HepG2 (cell line): ENCODE data around the gene GALNT9. TPM values are rescaled to one million over a fixed set of nuclear protein-coding genes. Genes with fewer than 3 reads are reported as not detected.
"Not testable (repeated sequence)": the region's sequence is repeated elsewhere in the genome, so short reads cannot be mapped to it uniquely, and the experiment has no call there.

Source experiments
- ATAC-seq: fragments of 200-7000 bp; cut with Tn5 transposase; 3 replicates; pipeline ENCODE4 v1.9.1; 2020; ENCODE audit warnings: mild to moderate bottlenecking, moderate library complexity
- BruUV-seq: library from RNA; stranded (reverse); fragments of 400-500 nt; replicated peaks from 2 replicates; lab custom pipeline; 2021; lab: Mats Ljungman, UMichigan
- CTCF ChIA-PET: fragments of 300-600 bp; formaldehyde crosslinking; extraction: SDS; loops from one replicate; lab custom pipeline; 2021; ENCODE audit warnings: low total read pairs, inconsistent platforms, low intra/inter-chr PET ratio; lab: Yijun Ruan, JAX
- POLR2A ChIA-PET: fragments of 350-600 bp; sonication (Branson Sonifier 250); formaldehyde crosslinking; loops from one replicate; lab custom pipeline; 2020; ENCODE audit warnings: antibody characterized with exemption, inconsistent platforms; lab: Yijun Ruan, JAX
- DNase-seq: peaks from one replicate; pipeline ENCODE4 v3.0.0-alpha.2; 2015; ENCODE audit warnings: low spot score
- FAIRE-seq: peaks from 3 replicates; lab custom pipeline; 2011; peaks lifted over from hg19 to GRCh38; lab: Jason Lieb, UNC
- H2AFZ ChIP-seq: one replicate; pipeline ENCODE4 v1.6.1; 2011; ENCODE audit warnings: low read length, inconsistent platforms
- H3K27ac ChIP-seq: fragments of 300-600 bp; 3 replicates; pipeline ENCODE4 v1.8.0; 2011; ENCODE audit warnings: mixed run types, mild to moderate bottlenecking, mixed read lengths, low read length, inconsistent platforms; ENCODE audit not compliant: insufficient read depth; ENCODE audit errors: extremely low read length
- H3K27me3 ChIP-seq, 2 experiments: fragments of 200-600 bp in 1 of 2; 2 replicates in 1 of 2; 3 replicates in 1 of 2; pipeline versions ENCODE4 v1.6.0 to v1.8.0; 2011; ENCODE audit warnings: low read length in 2 of 2, mild to moderate bottlenecking in 2 of 2, moderate library complexity in 2 of 2, inconsistent platforms in 1 of 2; ENCODE audit not compliant: insufficient read depth in 2 of 2, control insufficient read depth in 1 of 2
- H3K36me3 ChIP-seq, 2 experiments: fragments of 200-600 bp in 1 of 2; replicated peaks in 1 of 2; 2 replicates in 1 of 2; 3 replicates in 1 of 2; pipeline versions ENCODE4 v1.5.1 to v1.8.0; 2011; ENCODE audit warnings: low read length in 2 of 2, inconsistent platforms in 1 of 2; ENCODE audit not compliant: insufficient read depth in 2 of 2, control insufficient read depth in 1 of 2
- H3K4me1 ChIP-seq: 2 replicates; pipeline ENCODE4 v1.5.1; 2012; ENCODE audit warnings: low read length, inconsistent platforms; ENCODE audit not compliant: insufficient read depth
- H3K4me2 ChIP-seq: 2 replicates; pipeline ENCODE4 v1.6.0; 2011; ENCODE audit warnings: low read depth, low read length, inconsistent platforms
- H3K4me3 ChIP-seq, 3 experiments: fragments of 200-600 bp in 1 of 3; sonication (generic), shearing (Covaris generic) in 1 of 3; replicated peaks in 1 of 3; 2 replicates each; pipeline ENCODE4 v1.5.1; 2011 to 2016; ENCODE audit warnings: low read length in 3 of 3, inconsistent platforms in 2 of 3, low read depth in 2 of 3, mild to moderate bottlenecking in 2 of 3, control low read depth in 1 of 3, mixed read lengths in 1 of 3; ENCODE audit not compliant: insufficient read depth in 1 of 3
- H3K79me2 ChIP-seq: one replicate; pipeline ENCODE4 v1.6.1; 2011; ENCODE audit warnings: low read length, inconsistent platforms; ENCODE audit not compliant: insufficient read depth
- H3K9ac ChIP-seq: 2 replicates; pipeline ENCODE4 v1.6.0; 2011; ENCODE audit warnings: mild to moderate bottlenecking, low read depth, low read length, inconsistent platforms; ENCODE audit not compliant: insufficient read depth
- H3K9me3 ChIP-seq: 2 replicates; pipeline ENCODE4 v1.5.1; 2012; ENCODE audit warnings: mild to moderate bottlenecking, low read length
- H4K20me1 ChIP-seq: 2 replicates; pipeline ENCODE4 v1.6.0; 2011; ENCODE audit warnings: inconsistent platforms, mild to moderate bottlenecking, low read length, moderate library complexity; ENCODE audit not compliant: insufficient read depth
- CEBPB ChIP-seq: IDR thresholded peaks from 2 replicates; pipeline ENCODE4 v1.6.1; 2011; ENCODE audit warnings: low read depth, low read length, improper control_type of control experiment, borderline replicate concordance
- HMG20A ChIP-seq: IDR thresholded peaks from 2 replicates; pipeline ENCODE4 v1.6.1; 2016; ENCODE audit warnings: borderline replicate concordance
- HOXA7 ChIP-seq: sonication (generic); formaldehyde crosslinking; IDR thresholded peaks from 2 replicates; pipeline ENCODE4 v1.8.1; 2022; ENCODE audit warnings: mild to moderate bottlenecking, missing genetic modification reagents, moderate library complexity
- SOX5 ChIP-seq: IDR thresholded peaks from 2 replicates; pipeline ENCODE4 v1.6.1; 2016; ENCODE audit warnings: borderline replicate concordance
- SP2 ChIP-seq: sonication (generic); formaldehyde crosslinking; IDR thresholded peaks from 2 replicates; pipeline ENCODE4 v1.5.1; 2020; ENCODE audit warnings: mild to moderate bottlenecking, missing genetic modification reagents
- ZNF788 ChIP-seq: sonication (generic); formaldehyde crosslinking; IDR thresholded peaks from 2 replicates; pipeline ENCODE4 v1.5.0; 2020; ENCODE audit warnings: mild to moderate bottlenecking, missing genetic modification reagents, borderline replicate concordance
- WGBS: methylation state at CpG from one replicate; pipeline ENCODE4 v1.1.6; 2017; ENCODE audit warnings: low lambda C conversion rate; 5-methylcytosine and 5-hydroxymethylcytosine counted together
- in situ Hi-C: cut with HindIII; loops from 2 replicates; pipeline ENCODE4 v1.10.0; 2017; ENCODE audit warnings: low pct_unique_long_range_greater_than_20kb; ENCODE audit not compliant: extremely low pct_ligation_motif_present
- intact Hi-C: fragments of 100-400 bp; cut with micrococcal nuclease; formaldehyde crosslinking; loops from one replicate; pipeline ENCODE4 v1.10.0; 2022; ENCODE audit not compliant: unreplicated experiment
- polyA plus RNA-seq, 8 experiments: library from polyadenylated mRNA; depleted of rRNA in 3 of 8; stranded (reverse) in 7 of 8; unstranded in 1 of 8; fragments of >200 nt; fragmentation: Illumina TruSeq in 4 of 8; extraction: Trizol in 4 of 8; gene quantifications; 2 replicates each; pipeline versions ENCODE4 v1.2.1 to v1.2.3, GENCODE V29; 2011 to 2016; ENCODE audit warnings: low read depth in 4 of 8, missing spikeins in 1 of 8, mixed read lengths in 1 of 8; ENCODE audit not compliant: insufficient read depth in 1 of 8
- total RNA-seq, 5 experiments: library from RNA; depleted of rRNA; stranded (reverse); fragments of >200 nt; fragmentation: Illumina TruSeq; extraction: Trizol; gene quantifications; 2 replicates each; pipeline ENCODE4 v1.2.3, GENCODE V29; 2016; ENCODE audit warnings: low read depth in 1 of 5
- TF ChIP-seq, protein P1 (sequence below): sonication (generic); formaldehyde crosslinking; IDR thresholded peaks from 2 replicates; pipeline ENCODE4 v1.9.0; 2021; ENCODE audit warnings: mild to moderate bottlenecking, missing genetic modification reagents
- TF ChIP-seq, protein P2 (sequence below): sonication (generic); formaldehyde crosslinking; IDR thresholded peaks from 2 replicates; pipeline ENCODE4 v1.8.1; 2023; ENCODE audit warnings: mild to moderate bottlenecking, missing genetic modification reagents
- TF ChIP-seq, protein P3 (sequence below): IDR thresholded peaks from 2 replicates; pipeline ENCODE4 v1.6.1; 2016; ENCODE audit warnings: missing biosample characterization, missing genetic modification reagents, low read depth

GALNT9 gene
- total and polyA plus RNA-seq, 2 of the 13 experiments (the other 11 are each of a cell fraction or from before 2014, with no cell fraction given): 0.04 TPM; not detected in 1

DNA sequence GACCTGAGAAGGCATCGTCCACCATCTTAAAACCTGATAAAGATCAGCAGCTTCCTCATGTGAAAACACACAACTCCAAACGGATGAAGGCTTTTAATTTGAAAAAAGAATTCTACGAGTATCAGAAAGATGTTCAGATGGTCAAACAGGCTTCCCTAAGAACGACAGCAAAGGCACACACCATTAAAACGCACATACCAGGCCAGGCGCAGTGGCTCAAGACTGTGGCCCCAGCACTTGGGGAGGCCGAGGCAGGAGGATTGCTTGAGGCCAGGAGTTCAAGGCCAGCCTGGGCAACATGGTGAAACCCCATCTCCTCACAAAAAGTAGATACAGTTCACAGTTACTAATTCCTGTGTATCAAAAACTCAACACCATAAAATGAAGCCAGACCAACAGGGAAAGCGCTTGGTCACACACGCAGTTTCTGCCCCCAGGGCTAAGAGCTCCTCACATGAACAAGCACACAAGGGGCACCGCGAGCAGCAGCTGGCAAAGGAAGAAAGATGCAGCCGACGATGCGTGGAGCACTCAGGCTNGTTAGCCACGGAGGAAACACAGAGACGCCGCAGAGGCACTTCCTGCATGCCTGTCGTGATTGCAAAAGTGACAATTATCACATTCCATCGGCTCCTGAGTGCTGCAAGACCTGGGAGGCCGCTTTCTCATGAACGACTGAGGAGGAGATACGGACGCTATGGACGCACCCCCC is 107.1 kb downstream of the GALNT9 start:
- Histone ChIP-seq H3K9me3 (no peaks in the 10 kb centered on the region), H3K4me3 (no peak overlapping the region), H3K27me3 (peaks cover 2 to 23% of the 10 kb centered on the region in 2 experiments; a peak in 3 of 5 replicates), H3K27ac (no peak overlapping the region), H3K79me2 (no peaks in the 10 kb centered on the region), H3K9ac (no peak overlapping the region), H2AFZ (no peak overlapping the region), H3K4me2 (no peak overlapping the region), H3K36me3 (no peaks in the 10 kb centered on the region), H3K4me1 (no peaks in the 10 kb centered on the region), H4K20me1 (no peaks in the 10 kb centered on the region)
- no peak for TF ChIP-seq SP2 (CRISPR knock-in tag)
- TF ChIP-seq, protein P1, sequence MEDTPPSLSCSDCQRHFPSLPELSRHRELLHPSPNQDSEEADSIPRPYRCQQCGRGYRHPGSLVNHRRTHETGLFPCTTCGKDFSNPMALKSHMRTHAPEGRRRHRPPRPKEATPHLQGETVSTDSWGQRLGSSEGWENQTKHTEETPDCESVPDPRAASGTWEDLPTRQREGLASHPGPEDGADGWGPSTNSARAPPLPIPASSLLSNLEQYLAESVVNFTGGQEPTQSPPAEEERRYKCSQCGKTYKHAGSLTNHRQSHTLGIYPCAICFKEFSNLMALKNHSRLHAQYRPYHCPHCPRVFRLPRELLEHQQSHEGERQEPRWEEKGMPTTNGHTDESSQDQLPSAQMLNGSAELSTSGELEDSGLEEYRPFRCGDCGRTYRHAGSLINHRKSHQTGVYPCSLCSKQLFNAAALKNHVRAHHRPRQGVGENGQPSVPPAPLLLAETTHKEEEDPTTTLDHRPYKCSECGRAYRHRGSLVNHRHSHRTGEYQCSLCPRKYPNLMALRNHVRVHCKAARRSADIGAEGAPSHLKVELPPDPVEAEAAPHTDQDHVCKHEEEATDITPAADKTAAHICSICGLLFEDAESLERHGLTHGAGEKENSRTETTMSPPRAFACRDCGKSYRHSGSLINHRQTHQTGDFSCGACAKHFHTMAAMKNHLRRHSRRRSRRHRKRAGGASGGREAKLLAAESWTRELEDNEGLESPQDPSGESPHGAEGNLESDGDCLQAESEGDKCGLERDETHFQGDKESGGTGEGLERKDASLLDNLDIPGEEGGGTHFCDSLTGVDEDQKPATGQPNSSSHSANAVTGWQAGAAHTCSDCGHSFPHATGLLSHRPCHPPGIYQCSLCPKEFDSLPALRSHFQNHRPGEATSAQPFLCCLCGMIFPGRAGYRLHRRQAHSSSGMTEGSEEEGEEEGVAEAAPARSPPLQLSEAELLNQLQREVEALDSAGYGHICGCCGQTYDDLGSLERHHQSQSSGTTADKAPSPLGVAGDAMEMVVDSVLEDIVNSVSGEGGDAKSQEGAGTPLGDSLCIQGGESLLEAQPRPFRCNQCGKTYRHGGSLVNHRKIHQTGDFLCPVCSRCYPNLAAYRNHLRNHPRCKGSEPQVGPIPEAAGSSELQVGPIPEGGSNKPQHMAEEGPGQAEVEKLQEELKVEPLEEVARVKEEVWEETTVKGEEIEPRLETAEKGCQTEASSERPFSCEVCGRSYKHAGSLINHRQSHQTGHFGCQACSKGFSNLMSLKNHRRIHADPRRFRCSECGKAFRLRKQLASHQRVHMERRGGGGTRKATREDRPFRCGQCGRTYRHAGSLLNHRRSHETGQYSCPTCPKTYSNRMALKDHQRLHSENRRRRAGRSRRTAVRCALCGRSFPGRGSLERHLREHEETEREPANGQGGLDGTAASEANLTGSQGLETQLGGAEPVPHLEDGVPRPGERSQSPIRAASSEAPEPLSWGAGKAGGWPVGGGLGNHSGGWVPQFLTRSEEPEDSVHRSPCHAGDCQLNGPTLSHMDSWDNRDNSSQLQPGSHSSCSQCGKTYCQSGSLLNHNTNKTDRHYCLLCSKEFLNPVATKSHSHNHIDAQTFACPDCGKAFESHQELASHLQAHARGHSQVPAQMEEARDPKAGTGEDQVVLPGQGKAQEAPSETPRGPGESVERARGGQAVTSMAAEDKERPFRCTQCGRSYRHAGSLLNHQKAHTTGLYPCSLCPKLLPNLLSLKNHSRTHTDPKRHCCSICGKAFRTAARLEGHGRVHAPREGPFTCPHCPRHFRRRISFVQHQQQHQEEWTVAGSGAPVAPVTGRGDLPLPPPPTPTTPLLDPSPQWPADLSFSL (CRISPR knock-in tag): peak; percentile 90
- no peak for TF ChIP-seq HMG20A (CRISPR knock-in tag)
- TF ChIP-seq SOX5 (CRISPR knock-in tag): no peak
- TF ChIP-seq, protein P2, sequence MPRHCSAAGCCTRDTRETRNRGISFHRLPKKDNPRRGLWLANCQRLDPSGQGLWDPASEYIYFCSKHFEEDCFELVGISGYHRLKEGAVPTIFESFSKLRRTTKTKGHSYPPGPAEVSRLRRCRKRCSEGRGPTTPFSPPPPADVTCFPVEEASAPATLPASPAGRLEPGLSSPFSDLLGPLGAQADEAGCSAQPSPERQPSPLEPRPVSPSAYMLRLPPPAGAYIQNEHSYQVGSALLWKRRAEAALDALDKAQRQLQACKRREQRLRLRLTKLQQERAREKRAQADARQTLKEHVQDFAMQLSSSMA (CRISPR knock-in tag): no peak
- peak; percentile 61 for TF ChIP-seq CEBPB
- TF ChIP-seq ZNF788 (CRISPR knock-in tag): no peak
- TF ChIP-seq HOXA7 (CRISPR knock-in tag): no peak
- TF ChIP-seq, protein P3, sequence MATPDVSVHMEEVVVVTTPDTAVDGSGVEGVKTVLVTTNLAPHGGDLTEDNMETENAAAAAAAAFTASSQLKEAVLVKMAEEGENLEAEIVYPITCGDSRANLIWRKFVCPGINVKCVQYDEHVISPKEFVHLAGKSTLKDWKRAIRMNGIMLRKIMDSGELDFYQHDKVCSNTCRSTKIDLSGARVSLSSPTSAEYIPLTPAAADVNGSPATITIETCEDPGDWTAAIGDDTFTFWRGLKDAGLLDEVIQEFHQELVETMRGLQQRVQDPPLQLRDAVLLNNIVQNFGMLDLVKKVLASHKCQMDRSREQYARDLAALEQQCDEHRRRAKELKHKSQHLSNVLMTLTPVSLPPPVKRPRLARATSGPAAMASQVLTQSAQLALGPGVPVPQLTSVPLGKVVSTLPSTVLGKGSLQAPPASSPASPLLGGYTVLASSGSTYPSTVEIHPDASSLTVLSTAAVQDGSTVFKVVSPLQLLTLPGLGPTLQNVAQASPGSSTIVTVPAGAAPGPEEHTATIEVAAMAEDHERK (CRISPR knock-in tag): no peak
- DNase-seq (peak; percentile 28), ATAC-seq (peak; percentile 41), FAIRE-seq (no peak)
- 28% methylated on average over 9 of the region's 24 CpGs for WGBS
- POLR2A ChIA-PET: no interaction called here
- CTCF ChIA-PET: no interaction called here
- in situ Hi-C loops: no loop called here
- BruUV-seq: no TSS peak
- intact Hi-C loops: no loop called here

DNA sequence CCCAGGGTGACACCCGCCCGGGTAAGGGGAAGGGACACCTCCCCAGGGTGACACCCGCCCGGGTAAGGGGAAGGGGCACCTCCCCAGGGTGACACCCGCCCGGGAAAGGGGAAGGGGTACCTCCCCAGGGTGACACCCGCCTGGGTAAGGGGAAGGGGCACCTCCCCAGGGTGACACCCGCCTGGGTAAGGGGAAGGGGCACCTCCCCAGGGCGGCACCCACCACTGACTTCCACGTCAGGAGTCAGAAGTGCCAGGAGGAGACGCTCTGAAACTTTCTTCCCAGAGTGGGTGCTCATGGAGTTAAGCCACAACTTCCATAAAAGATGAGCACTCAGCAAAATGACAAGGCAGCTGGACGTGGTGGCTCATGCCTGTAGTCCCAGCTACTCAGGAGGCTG is 109.6 kb downstream of the GALNT9 start:
- in situ Hi-C loops, H3K27ac ChIP-seq, H3K79me2 ChIP-seq, BruUV-seq, ATAC-seq, H4K20me1 ChIP-seq, H2AFZ ChIP-seq, H3K9ac ChIP-seq, DNase-seq, H3K36me3 ChIP-seq, H3K4me1 ChIP-seq, FAIRE-seq, H3K4me3 ChIP-seq, POLR2A ChIA-PET, H3K4me2 ChIP-seq, H3K9me3 ChIP-seq: not testable (repeated sequence)
- CTCF ChIA-PET: interaction anchor here (2.1 kb wide), 1 partner anchor 66 kb away, joined by 31 read pairs; no protein-coding TSS in a partner anchor
- WGBS: 0% methylated on average over 1 of the region's 12 CpGs
- H3K27me3 ChIP-seq: peaks cover 5 to 36% of the 10 kb centered on the region in 2 experiments
- intact Hi-C loops: loop anchor here (2.0 kb wide), 1 partner anchor 65 kb away; no protein-coding TSS in a partner anchor
